Thoracic aorta (tissue), 2 donors: ENCODE measurements around the gene RRAD. TPM values are rescaled to one million over a fixed set of nuclear protein-coding genes. Genes with fewer than 3 reads are reported as not detected.

Source experiments
- ATAC-seq: fragments of 150-250 bp; one replicate; pipeline ENCODE4 v1.8.0; 2017; ENCODE audit warnings: low read depth; ENCODE audit not compliant: insufficient number of reproducible peaks, low FRiP score
- DNase-seq: peaks from one replicate; pipeline ENCODE4 v3.0.0-alpha.2; 2020; ENCODE audit warnings: low spot score
- H3K27ac ChIP-seq, 2 donors: fragments of 200-600 bp; sonication (generic); 1 replicate in 1 of 2; 2 replicates in 1 of 2; pipeline ENCODE4 v1.5.1; 2016; ENCODE audit warnings: mild to moderate bottlenecking in 2 of 2, moderate library complexity in 2 of 2
- H3K27me3 ChIP-seq: fragments of 200-600 bp; sonication (generic); replicated peaks from 2 replicates; pipeline ENCODE4 v1.6.0; 2016; ENCODE audit warnings: mild to moderate bottlenecking; ENCODE audit not compliant: insufficient read depth
- H3K36me3 ChIP-seq: fragments of 200-600 bp; sonication (generic); one replicate; pipeline ENCODE4 v1.5.1; 2016
- H3K4me1 ChIP-seq, 2 donors: fragments of 200-600 bp; sonication (generic); 1 replicate in 1 of 2; 2 replicates in 1 of 2; pipeline versions ENCODE4 v1.5.1 to v1.6.0; 2016; ENCODE audit warnings: low read depth in 2 of 2, mild to moderate bottlenecking in 1 of 2; ENCODE audit not compliant: control insufficient read depth in 1 of 2
- H3K4me3 ChIP-seq: fragments of 200-600 bp; sonication (generic); 2 replicates; pipeline ENCODE4 v1.5.1; 2016; ENCODE audit warnings: mild to moderate bottlenecking
- H3K9me3 ChIP-seq: fragments of 200-600 bp; sonication (generic); 2 replicates; pipeline ENCODE4 v1.5.1; 2016
- total RNA-seq, 2 donors: library from RNA; depleted of rRNA; stranded (reverse); fragments of >200 nt; gene quantifications; one replicate each; pipeline versions ENCODE4 v1.1.0 to v1.2.3, GENCODE V29; 2016
- TF ChIP-seq, protein P1 (sequence below): fragments of 200-600 bp; sonication (generic); IDR thresholded peaks from one replicate; pipeline ENCODE4 v1.5.1; 2019; ENCODE audit warnings: antibody characterized with exemption

The RRAD gene
- total RNA-seq, 2 donors from 2014 or later = 43.2 to 88.3 TPM

GRCh38 chr16:66928702-66929388 is 3.5 kb upstream of the RRAD start:
- DNase-seq (no peak), ATAC-seq (no peak)
- H3K4me1 ChIP-seq = peaks cover 24 to 53% of the 10 kb centered on the region in 2 donors
- H3K36me3 ChIP-seq = no peaks in the 10 kb centered on the region
- TF ChIP-seq, protein P1, sequence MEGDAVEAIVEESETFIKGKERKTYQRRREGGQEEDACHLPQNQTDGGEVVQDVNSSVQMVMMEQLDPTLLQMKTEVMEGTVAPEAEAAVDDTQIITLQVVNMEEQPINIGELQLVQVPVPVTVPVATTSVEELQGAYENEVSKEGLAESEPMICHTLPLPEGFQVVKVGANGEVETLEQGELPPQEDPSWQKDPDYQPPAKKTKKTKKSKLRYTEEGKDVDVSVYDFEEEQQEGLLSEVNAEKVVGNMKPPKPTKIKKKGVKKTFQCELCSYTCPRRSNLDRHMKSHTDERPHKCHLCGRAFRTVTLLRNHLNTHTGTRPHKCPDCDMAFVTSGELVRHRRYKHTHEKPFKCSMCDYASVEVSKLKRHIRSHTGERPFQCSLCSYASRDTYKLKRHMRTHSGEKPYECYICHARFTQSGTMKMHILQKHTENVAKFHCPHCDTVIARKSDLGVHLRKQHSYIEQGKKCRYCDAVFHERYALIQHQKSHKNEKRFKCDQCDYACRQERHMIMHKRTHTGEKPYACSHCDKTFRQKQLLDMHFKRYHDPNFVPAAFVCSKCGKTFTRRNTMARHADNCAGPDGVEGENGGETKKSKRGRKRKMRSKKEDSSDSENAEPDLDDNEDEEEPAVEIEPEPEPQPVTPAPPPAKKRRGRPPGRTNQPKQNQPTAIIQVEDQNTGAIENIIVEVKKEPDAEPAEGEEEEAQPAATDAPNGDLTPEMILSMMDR = peak; percentile 19
- H3K27ac ChIP-seq = peak overlapping the region; percentile 20 to 40
- no peak overlapping the region for H3K4me3 ChIP-seq
- no peaks in the 10 kb centered on the region for H3K9me3 ChIP-seq
- H3K27me3 ChIP-seq = no peaks in the 10 kb centered on the region

- no peak for ATAC-seq
- Histone ChIP-seq H3K4me1 (peaks cover 19 to 52% of the 10 kb centered on the region in 2 donors), H3K36me3 (no peaks in the 10 kb centered on the region), H3K27me3 (no peaks in the 10 kb centered on the region), H3K9me3 (no peaks in the 10 kb centered on the region), H3K27ac (peak overlapping the region; percentile 95), H3K4me3 (no peak overlapping the region)
- DNase-seq = no peak
- TF ChIP-seq, protein P1 = no peak
Observed at GRCh38 chr16:66927918-66928649, 2.7 kb upstream of the RRAD start.

DNA sequence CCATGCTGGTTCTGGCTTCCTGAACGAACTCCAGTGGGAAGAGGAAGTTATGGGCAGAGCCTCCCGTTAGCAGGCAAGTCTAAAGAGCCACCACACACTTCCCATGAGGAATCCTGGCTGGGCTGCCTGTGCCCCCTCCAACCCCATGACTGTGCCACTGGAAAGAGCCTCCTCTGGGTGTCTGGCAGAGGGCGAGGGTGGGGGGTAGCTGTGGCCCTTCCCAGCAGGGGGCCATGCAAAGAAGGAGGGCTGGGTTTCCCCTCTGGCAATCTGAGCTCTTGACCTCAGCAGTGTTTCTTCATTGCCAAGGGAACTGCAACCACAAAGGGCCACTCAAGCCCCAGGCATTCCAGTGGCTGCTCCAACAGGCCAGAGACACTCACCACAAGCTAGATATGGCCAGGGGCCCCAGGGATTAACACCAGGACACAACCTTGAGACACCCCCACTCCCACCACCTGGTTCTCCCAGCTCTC is 1.7 kb upstream of the RRAD start:
- TF ChIP-seq, protein P1 = no peak
- Histone ChIP-seq H3K4me3 (no peak overlapping the region), H3K27me3 (no peaks in the 10 kb centered on the region), H3K9me3 (no peaks in the 10 kb centered on the region), H3K36me3 (peaks cover 3% of the 10 kb centered on the region), H3K27ac (peak overlapping the region; percentile 95), H3K4me1 (peaks cover 27 to 55% of the 10 kb centered on the region in 2 donors)
- ATAC-seq (no peak), DNase-seq (no peak)

DNA sequence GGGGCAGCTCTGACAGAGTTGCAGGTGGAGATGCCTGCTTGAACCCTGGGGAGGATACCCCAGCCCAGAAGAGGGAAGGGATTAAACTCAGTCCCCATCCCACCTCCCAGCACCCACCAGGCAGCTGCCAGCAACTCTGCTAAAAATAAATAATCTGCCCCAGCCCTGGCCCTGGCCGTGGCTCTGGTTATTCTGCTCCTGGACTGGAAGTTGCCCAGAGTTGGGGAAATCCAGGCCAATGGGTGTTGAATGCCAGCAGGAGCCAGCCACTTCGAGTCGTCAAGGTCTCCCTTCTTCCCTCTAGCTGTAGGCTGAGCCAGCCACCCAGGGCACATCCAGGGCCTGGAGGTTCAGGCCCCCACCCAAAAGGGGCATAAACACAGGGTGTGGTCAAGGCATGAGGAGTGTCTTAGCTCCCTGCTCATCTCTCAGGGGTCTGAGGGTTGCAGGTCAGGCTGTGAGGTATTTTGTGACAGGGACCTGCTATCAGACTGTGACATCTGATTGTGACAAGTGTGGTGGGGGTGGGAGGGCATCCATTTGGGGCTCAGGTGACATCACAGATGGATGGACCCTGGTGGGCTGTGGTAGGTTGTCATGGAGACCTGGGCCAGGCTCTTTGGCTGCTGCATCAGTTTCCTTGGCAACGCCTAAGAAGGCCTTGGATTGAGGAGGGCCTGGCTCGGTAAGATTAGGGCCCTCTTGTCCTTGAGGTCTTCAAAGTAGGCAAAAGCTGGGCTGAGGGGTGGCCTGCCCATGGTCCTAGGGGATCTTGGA is 1.0 kb upstream of the RRAD start:
- ATAC-seq (no peak), DNase-seq (no peak)
- TF ChIP-seq, protein P1 = no peak
- peak overlapping the region; percentile 84 for H3K4me3 ChIP-seq
- H3K36me3 ChIP-seq = peaks cover 7% of the 10 kb centered on the region
- H3K27me3 ChIP-seq = no peaks in the 10 kb centered on the region
- H3K4me1 ChIP-seq = peaks cover 27 to 61% of the 10 kb centered on the region in 2 donors
- peak overlapping the region; percentile 95 for H3K27ac ChIP-seq
- H3K9me3 ChIP-seq = no peaks in the 10 kb centered on the region
